Stimulated activated effector memory CD8-positive, alpha-beta T cell treated with anti-CD3 and anti-CD28 coated beads, Interleukin-12 subunit alpha, Interleukin-12 subunit beta, amount 100 ng/mL, for 72 hours (primary cell): ENCODE measurements around the gene TTLL7.
A peak's percentile ranks its signal among the peaks of the same experiment; 100 is the strongest.
"Not testable (repeated sequence)": the region's sequence is repeated elsewhere in the genome, so short reads cannot be mapped to it uniquely, and the experiment has no call there.

Experiments used
- ATAC-seq: fragments of 150-1000 bp; cut with Tn5 transposase; 2 replicates; pipeline ENCODE4 v1.10.0; 2021
- DNase-seq, 2 donors: peaks; one replicate each; pipeline ENCODE4 v3.0.0; 2021 to 2022; ENCODE audit warnings: low spot score in 2 of 2
- H3K27ac Mint-ChIP-seq: one replicate; pipeline ENCODE4 v1.8.0; 2022; ENCODE audit warnings: mild to moderate bottlenecking, mixed read lengths
- H3K36me3 Mint-ChIP-seq: one replicate; pipeline ENCODE4 v1.8.0; 2022; ENCODE audit warnings: mild to moderate bottlenecking, mixed read lengths
- H3K4me1 Mint-ChIP-seq: one replicate; pipeline ENCODE4 v1.8.0; 2022; ENCODE audit warnings: mixed read lengths
- H3K4me3 Mint-ChIP-seq: one replicate; pipeline ENCODE4 v1.8.0; 2022; ENCODE audit warnings: mild to moderate bottlenecking, mixed read lengths
- H3K9me3 Mint-ChIP-seq: one replicate; pipeline ENCODE4 v1.8.0; 2022; ENCODE audit warnings: mixed read lengths

Gene TTLL7

DNA sequence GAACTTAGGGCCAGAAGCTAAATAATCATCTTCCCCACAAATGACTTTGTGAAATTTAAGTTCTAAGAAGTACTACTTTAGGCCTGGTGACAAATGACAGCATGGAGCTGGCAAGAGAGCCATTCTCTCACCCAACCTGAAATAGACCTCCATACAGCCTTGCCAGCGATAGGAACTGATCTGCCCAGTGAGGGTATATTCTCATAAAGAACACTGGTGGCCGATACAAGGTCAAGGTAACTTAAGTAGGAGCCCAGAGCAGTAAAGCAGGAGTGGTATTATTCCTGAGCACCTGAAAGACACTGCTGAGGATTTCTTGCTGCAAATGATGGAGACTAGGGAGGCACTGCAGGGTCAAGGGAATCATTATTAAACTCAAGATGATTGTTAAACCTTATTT, 2.6 kb upstream of the TTLL7 start:
- H3K4me1 Mint-ChIP-seq = peaks cover 12% of the 10 kb centered on the region
- H3K9me3 Mint-ChIP-seq = no peaks in the 10 kb centered on the region
- no peak for DNase-seq
- ATAC-seq = no peak
- no peak overlapping the region for H3K4me3 Mint-ChIP-seq
- H3K36me3 Mint-ChIP-seq = no peaks in the 10 kb centered on the region
- H3K27ac Mint-ChIP-seq = no peak overlapping the region

DNA sequence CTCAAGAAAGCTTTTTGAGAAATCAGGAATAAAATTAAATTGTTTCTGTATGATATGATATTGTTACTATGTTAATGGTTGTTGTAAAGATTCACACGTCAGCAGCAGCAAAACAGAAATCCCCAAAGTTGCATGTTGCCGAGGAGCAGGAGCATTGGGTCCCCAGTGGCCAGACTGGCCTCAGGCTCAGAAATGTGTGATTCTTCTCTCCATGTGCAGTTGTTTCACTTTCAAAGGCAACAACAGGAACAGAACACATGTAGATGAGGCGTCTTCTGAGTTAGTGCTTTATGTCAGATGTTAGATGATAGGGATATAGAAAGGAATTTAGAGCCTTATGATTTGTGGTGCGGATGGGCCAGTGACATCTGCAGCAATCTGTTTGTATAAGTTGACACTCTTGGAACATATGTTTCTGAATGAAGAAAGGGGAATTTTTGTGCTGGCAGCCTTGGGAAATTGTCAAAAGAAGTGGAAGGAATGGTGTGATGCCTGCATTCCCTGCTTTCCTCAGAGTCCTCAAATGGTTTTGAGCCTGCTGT, 2.1 kb upstream of the TTLL7 start:
- no peaks in the 10 kb centered on the region for H3K9me3 Mint-ChIP-seq

DNA sequence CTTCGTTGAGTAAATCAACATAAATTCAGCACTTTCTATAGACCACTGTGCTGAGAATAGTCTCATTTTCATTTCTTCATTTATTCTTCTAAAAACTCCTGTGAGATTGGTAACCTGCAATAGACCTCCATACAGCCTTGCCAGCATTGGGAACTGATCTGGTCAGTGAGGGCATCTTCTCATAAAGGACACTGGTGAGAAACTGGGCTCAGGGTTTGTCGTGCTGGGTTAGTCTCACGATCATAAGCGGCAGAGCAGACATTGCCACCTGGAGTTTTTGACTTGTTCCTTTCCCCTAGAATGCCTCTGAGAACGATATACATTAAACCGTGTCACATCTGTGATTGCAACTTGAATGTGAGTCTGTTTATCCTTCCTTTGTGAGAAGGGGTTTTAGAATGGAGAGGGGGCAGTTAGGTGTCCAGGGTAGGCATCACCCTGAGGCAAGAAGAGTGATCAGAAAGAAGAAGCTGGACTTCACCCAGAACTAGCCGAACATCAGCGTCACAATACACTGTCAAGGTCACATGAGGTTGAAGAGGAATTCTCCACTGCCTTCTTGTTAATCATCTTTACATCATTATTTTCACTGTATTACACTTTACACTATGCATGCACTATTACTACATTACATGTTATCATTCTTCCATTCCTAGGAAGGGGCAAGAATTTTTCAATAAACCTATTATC, 1.4 kb upstream of the TTLL7 start:
- ATAC-seq = no peak

More for the DNA sequence above, 2.1 kb upstream of the TTLL7 start:
- ATAC-seq (no peak), DNase-seq (no peak)
- Mint-ChIP-seq H3K36me3 (no peaks in the 10 kb centered on the region), H3K4me3 (no peak overlapping the region), H3K27ac (no peak overlapping the region), H3K4me1 (peaks cover 12% of the 10 kb centered on the region)

DNA sequence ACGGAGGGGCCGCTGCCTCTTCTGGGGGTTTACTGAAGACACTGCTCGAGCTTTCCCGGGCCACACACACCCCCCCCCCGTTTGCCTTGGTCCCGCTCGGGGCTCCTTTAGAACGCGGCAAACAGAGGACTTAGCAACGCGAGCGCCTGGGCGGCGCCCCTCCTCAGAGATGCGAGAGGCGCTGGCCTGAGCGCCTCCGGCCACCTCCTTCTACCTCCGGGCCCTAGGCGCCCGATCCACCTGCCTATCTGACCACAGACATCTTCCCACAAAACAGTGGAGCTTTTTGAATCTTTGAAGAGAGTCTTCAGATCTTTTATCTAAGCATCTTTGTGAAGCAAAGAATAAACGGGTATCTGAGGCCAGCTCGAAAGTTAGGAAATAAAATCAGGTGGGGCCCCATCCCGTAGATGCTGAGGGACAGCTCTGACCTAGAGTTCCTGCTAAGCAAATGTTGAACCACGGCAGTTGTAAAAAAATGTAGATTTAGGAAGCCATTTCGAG, 436 bp upstream of the TTLL7 start:
- peak; percentile 92 for ATAC-seq
- DNase-seq = no peak
- no peaks in the 10 kb centered on the region for H3K36me3 Mint-ChIP-seq
- peak overlapping the region; percentile 75 for H3K4me3 Mint-ChIP-seq
- peak overlapping the region; percentile 85 for H3K27ac Mint-ChIP-seq
- H3K9me3 Mint-ChIP-seq = no peaks in the 10 kb centered on the region
- peaks cover 12% of the 10 kb centered on the region for H3K4me1 Mint-ChIP-seq

More for the DNA sequence above, 1.4 kb upstream of the TTLL7 start:
- no peak overlapping the region for H3K27ac Mint-ChIP-seq
- H3K4me3 Mint-ChIP-seq = peak overlapping the region; percentile 75
- DNase-seq = no peak
- H3K9me3 Mint-ChIP-seq = no peaks in the 10 kb centered on the region
- H3K4me1 Mint-ChIP-seq = peaks cover 12% of the 10 kb centered on the region
- no peaks in the 10 kb centered on the region for H3K36me3 Mint-ChIP-seq

DNA sequence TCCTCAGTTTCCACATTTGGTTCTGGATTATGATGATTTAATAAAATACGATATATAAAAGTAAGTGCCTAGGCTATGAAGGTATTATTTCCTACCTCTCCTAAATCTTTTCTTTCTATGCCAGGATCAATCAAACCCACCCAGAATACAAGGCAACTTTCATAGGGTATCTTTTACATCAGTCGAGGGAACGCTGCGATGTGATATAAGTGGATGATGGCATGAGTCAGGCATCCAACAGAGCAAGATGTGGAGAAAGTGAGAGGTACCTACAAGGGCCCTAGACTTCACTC, 781 bp downstream of the TTLL7 start:
- DNase-seq = no peak
- ATAC-seq = no peak
- Mint-ChIP-seq H3K36me3 (no peaks in the 10 kb centered on the region), H3K4me1 (peaks cover 12% of the 10 kb centered on the region), H3K27ac (peak overlapping the region; percentile 46), H3K4me3 (peak overlapping the region; percentile 75), H3K9me3 (no peaks in the 10 kb centered on the region)

DNA sequence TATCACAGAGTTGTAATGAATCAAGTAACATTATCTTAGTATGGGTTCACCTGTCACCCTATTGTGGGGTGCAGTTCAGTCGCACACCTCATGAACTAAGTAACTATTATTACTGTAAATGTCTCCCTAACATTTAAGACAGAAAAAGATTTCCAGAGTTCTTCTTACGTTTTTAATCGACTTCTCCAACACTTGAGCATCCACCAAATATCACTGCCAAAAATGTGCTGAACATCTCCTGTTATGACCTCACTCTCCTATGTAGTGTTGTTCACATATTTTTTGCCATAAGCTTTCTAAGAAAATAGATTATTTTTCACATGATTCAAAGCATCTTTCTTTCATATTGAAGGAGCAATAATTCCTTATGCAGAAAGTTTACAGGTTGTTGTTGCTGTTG, 1.3 kb downstream of the TTLL7 start:
- H3K9me3 Mint-ChIP-seq = no peaks in the 10 kb centered on the region
- peaks cover 12% of the 10 kb centered on the region for H3K4me1 Mint-ChIP-seq
- no peak overlapping the region for H3K27ac Mint-ChIP-seq
- ATAC-seq = no peak
- no peaks in the 10 kb centered on the region for H3K36me3 Mint-ChIP-seq
- DNase-seq = no peak
- H3K4me3 Mint-ChIP-seq = no peak overlapping the region

DNA sequence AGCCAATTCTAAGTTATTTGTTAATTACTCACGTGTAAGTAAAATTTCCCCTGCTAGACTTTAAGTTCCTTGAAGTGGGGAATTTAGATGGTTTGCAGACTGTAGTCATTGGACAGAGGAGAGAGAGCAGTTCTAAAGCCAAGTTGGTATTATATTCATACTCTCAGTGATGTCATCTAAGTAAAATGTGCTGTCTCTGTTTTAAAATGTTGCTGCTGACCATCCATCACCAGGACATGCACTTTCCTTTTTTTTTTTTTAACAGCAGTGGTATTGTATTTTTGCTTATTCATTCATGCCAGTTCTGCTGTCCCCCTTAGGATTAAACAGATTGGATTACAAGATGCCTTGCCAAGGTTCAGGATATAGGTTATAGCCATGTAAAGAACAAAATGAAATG, 2.3 kb downstream of the TTLL7 start:
- Mint-ChIP-seq H3K4me3 (no peak overlapping the region), H3K36me3 (no peaks in the 10 kb centered on the region), H3K9me3 (no peaks in the 10 kb centered on the region), H3K27ac (no peak overlapping the region), H3K4me1 (peaks cover 12% of the 10 kb centered on the region)
- ATAC-seq = no peak
- DNase-seq = no peak

DNA sequence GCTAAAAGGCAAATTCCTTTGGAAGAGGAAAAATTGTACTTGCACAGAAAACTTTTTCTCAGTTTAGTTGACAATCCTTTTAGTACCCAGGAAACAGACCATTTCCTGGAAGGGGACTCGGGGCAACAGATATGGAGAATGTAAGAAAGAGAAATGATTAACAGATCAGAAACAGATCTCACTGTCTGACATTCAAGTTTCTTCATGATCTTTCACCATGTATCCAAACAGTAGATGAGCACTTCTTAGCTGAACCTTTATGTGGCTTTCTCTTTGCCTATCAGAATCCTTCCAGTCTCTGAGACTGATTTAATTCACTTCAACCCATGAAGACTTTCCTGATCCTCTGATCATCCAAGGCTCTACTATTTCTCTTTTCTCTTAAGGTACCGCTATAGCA, 2.7 kb downstream of the TTLL7 start:
- H3K9me3 Mint-ChIP-seq = no peaks in the 10 kb centered on the region
- DNase-seq = no peak
- no peak overlapping the region for H3K27ac Mint-ChIP-seq
- no peak overlapping the region for H3K4me3 Mint-ChIP-seq
- ATAC-seq = no peak
- H3K4me1 Mint-ChIP-seq = peaks cover 12% of the 10 kb centered on the region
- H3K36me3 Mint-ChIP-seq = no peaks in the 10 kb centered on the region

DNA sequence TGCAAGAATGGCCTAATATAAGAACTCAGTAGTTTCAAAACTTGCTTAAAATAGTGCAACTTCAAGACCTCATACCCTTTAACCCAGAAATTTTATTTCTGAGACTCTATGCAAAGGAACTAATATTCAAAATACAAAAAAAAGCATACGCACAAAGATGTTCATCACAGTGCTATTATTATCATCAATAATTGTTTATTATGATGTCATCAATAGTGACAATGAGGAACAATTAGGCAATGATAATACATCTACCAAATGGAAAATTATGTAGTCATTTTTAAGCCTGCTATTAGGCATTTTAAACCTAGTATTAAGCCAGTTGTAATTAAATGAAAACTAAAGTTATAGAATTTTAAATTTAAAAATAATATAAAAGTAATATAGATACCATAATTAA, 3.3 kb downstream of the TTLL7 start:
- Mint-ChIP-seq H3K9me3 (no peaks in the 10 kb centered on the region), H3K27ac (no peak overlapping the region), H3K36me3 (no peaks in the 10 kb centered on the region), H3K4me3 (no peak overlapping the region), H3K4me1 (peaks cover 12% of the 10 kb centered on the region)
- no peak for ATAC-seq
- no peak for DNase-seq

DNA sequence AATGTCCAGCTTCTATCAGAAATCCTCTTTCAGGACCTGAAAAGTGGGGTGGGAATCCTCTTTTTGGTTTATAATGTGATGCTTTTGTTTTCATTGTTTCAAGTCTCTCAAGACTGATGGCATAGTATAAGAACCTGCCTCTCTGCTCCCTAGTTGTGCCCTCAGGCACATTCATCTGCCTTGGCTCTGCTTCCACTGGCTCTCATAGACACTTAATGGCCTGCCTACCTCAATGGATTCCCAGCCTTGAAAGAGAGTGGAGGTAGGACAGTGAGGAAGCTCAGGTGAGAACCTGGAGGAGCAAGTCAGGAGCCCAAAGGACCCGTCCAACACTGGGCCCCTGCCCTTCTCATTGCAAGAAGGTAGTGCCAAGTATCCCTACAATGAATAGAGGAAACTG, 4.8 kb downstream of the TTLL7 start:
- Mint-ChIP-seq H3K4me3 (no peak overlapping the region), H3K4me1 (no peaks in the 10 kb centered on the region), H3K9me3 (no peaks in the 10 kb centered on the region), H3K27ac (no peak overlapping the region), H3K36me3 (no peaks in the 10 kb centered on the region)
- ATAC-seq (no peak), DNase-seq (no peak)

DNA sequence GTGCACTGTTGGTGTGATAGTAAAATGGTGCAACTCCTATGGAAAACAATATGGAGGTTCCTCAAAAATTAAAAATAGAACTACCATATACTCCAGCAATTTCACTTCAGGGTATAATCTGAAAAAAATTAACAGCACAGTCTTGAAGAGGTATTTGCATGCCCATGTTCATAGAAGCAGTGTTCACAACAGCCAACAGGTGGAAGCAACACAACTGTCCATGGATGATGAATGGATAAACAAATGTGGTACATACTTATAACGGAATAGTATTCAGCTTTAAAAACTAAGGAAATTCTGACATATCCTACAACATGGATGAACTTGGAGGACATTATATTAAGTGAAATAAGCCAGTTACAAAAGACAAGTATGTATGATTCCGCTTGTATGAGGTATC, 8.2 kb downstream of the TTLL7 start:
- Mint-ChIP-seq H3K4me1 (no peaks in the 10 kb centered on the region), H3K9me3 (peaks cover 4% of the 10 kb centered on the region), H3K4me3 (no peak overlapping the region), H3K27ac (no peak overlapping the region), H3K36me3 (no peaks in the 10 kb centered on the region)
- no peak for DNase-seq
- ATAC-seq = no peak

DNA sequence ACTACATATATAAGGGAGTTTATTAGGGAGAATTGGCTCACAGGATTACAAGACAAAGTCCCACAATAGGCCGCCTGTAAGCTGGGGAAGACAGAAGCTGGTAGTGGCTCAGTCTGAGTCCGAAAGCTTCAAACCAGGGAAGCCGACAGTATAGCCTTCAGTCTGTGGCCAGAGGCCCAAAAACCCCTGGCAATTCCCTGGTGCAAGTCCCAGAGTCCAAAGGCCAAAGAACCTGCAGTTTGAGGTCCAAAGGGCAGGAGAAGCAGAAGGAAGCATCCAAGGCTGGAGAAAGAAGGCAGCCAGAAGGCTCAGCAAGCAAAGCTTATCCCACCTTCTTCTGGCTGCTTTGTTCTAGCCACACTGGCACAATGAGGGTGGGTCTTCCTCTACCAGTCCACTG, 13.9 kb downstream of the TTLL7 start:
- no peak for DNase-seq
- Mint-ChIP-seq H3K27ac (no peak overlapping the region), H3K4me1 (no peaks in the 10 kb centered on the region), H3K36me3 (no peaks in the 10 kb centered on the region), H3K4me3 (no peak overlapping the region), H3K9me3 (peaks cover 4% of the 10 kb centered on the region)
- ATAC-seq = no peak

DNA sequence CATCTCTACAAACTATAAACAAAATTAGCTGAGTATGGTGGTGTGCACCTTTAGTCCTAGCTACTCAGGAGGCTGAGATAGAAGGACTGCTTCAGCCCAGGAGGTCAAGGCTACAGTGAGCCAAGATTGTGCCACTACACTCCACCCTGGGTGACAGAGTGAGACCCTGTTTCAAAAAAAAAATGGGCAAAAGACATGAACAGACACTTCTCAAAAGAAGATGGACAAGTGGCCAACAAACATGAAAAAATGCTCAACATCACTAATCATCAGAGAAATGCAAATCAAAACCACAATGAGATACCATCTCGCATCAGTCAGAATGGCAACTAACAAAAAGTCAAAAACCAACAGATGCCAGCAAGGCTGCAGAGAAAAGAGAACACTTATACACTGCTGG, 15.0 kb downstream of the TTLL7 start:
- not testable (repeated sequence) for DNase-seq, H3K4me3 Mint-ChIP-seq, H3K9me3 Mint-ChIP-seq, ATAC-seq, H3K4me1 Mint-ChIP-seq, H3K36me3 Mint-ChIP-seq, H3K27ac Mint-ChIP-seq

DNA sequence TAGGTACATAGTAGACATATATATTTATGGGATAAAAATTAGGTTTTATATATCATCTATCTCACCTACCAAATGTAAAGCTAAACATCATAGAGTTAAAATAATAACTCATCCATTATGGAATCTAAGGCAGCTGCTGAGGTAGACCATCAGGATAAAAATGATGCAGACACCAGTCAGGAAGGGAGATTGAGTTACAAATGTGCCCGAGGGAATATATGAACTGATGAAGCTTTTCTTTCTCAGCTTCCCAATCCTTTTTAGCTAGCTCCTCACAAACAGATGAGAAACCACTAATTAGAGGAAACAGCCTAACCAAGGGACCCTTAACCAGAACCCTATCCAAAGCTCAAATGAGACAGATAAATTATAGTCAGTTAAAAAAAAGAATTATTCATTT, 20.9 kb downstream of the TTLL7 start:
- Mint-ChIP-seq H3K36me3 (no peaks in the 10 kb centered on the region), H3K4me1 (no peaks in the 10 kb centered on the region), H3K27ac (no peak overlapping the region), H3K4me3 (no peak overlapping the region), H3K9me3 (no peaks in the 10 kb centered on the region)
- DNase-seq (no peak), ATAC-seq (no peak)

DNA sequence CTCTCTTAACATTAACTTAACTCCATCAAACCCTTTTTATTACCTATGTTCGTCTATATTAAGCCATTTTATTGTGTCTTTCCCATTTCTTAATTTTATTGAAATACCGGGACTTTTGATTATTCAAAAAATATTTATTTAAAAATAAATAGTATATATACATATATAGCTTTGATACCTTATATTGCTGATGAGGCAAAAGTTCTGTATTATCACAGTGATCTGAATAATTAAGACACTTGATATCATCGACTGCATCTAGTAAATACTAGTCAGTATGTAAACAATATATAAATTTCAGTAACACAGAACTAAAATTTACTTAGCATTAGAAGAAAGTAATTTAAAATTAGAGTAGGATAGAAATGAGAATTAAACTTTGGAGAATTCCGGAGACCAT, 22.0 kb downstream of the TTLL7 start:
- no peak for DNase-seq
- Mint-ChIP-seq H3K27ac (no peak overlapping the region), H3K4me1 (no peaks in the 10 kb centered on the region), H3K4me3 (no peak overlapping the region), H3K36me3 (no peaks in the 10 kb centered on the region), H3K9me3 (no peaks in the 10 kb centered on the region)
- no peak for ATAC-seq

DNA sequence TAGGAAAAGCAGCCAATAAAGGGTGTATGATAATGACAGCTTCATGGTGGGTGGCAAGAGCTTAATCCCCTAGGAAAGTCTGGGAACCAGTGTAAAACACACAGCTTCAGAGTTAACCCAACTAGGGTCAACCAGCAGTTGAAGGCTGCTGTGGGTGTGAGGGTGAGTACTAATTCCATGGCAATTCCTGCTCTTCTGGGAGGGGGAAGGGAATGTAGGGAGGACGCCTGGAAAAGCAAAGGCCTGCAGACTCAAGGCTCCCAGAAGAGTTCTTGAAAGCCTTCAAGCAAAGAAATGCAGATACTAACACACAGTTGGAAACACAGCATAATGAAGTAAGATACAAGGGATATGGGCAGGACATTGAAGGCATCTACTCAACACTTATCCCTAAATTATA, 28.1 kb downstream of the TTLL7 start:
- H3K9me3 Mint-ChIP-seq = no peaks in the 10 kb centered on the region
- no peak for ATAC-seq

DNA sequence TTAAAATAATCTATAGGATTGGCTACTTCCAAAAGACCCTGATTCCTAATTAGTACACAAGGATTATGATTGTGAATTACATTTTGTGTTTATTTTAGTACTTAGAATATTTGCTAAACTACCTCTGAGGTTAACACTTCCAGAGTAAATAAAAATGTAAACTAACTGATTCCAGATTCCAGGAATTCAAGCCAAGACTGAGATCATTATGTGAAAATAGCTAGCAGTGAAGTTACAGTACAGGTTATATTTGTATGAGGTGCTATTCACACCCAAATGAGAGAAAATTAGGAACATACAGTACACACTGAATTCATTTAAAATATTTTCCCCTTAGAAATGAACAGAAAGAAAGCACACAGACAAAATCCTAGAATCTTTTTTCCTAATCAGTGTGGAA, 28.8 kb downstream of the TTLL7 start:
- Mint-ChIP-seq H3K27ac (no peak overlapping the region), H3K4me3 (no peak overlapping the region), H3K9me3 (no peaks in the 10 kb centered on the region), H3K36me3 (no peaks in the 10 kb centered on the region), H3K4me1 (no peaks in the 10 kb centered on the region)
- no peak for ATAC-seq
- DNase-seq = no peak

More for the DNA sequence above, 28.1 kb downstream of the TTLL7 start:
- Mint-ChIP-seq H3K36me3 (no peaks in the 10 kb centered on the region), H3K4me1 (no peaks in the 10 kb centered on the region), H3K27ac (no peak overlapping the region), H3K4me3 (no peak overlapping the region)
- no peak for DNase-seq
